ENCODE results near the gene SLC25A20.

The SLC25A20 gene

DNA sequence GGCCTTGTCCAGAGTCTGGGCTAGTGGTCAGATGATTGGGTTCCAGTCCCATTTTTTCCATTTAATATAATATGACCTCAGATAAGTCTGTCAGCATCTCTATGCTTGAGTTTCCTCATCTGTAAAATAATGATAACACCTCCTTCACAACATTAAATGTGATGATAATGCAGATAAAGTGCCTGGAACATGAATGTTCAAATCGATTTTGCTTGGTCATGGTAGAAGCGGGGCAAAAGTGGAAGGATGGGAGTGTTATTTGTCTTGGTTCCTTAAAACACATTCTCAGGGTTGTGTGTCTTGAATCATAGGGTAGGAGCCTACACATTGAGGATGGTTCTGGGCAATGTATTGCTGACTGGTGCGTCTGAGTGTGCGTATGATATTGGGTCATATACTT is 36.8 kb upstream of the SLC25A20 start:
- no peak for DNase-seq
- H3K4me3 ChIP-seq (ENCODE audit: low read depth, low read length): no peak overlapping the region
- TF ChIP-seq, protein P1, sequence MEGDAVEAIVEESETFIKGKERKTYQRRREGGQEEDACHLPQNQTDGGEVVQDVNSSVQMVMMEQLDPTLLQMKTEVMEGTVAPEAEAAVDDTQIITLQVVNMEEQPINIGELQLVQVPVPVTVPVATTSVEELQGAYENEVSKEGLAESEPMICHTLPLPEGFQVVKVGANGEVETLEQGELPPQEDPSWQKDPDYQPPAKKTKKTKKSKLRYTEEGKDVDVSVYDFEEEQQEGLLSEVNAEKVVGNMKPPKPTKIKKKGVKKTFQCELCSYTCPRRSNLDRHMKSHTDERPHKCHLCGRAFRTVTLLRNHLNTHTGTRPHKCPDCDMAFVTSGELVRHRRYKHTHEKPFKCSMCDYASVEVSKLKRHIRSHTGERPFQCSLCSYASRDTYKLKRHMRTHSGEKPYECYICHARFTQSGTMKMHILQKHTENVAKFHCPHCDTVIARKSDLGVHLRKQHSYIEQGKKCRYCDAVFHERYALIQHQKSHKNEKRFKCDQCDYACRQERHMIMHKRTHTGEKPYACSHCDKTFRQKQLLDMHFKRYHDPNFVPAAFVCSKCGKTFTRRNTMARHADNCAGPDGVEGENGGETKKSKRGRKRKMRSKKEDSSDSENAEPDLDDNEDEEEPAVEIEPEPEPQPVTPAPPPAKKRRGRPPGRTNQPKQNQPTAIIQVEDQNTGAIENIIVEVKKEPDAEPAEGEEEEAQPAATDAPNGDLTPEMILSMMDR (IDR thresholded peaks at IDR 0.05; ENCODE audit: low read depth, low read length, missing control alignments): no peak
- no peak overlapping the region for H3K27ac ChIP-seq
- H3K27me3 ChIP-seq (replicated peaks): no peaks in the 10 kb centered on the region
- peaks cover 14% of the 10 kb centered on the region for H3K36me3 ChIP-seq (replicated peaks)
- in situ Hi-C loops (cut with HindIII; ENCODE audit: low pct_ligation_motif_present, low sequenced_read_pairs): no loop called here

DNA sequence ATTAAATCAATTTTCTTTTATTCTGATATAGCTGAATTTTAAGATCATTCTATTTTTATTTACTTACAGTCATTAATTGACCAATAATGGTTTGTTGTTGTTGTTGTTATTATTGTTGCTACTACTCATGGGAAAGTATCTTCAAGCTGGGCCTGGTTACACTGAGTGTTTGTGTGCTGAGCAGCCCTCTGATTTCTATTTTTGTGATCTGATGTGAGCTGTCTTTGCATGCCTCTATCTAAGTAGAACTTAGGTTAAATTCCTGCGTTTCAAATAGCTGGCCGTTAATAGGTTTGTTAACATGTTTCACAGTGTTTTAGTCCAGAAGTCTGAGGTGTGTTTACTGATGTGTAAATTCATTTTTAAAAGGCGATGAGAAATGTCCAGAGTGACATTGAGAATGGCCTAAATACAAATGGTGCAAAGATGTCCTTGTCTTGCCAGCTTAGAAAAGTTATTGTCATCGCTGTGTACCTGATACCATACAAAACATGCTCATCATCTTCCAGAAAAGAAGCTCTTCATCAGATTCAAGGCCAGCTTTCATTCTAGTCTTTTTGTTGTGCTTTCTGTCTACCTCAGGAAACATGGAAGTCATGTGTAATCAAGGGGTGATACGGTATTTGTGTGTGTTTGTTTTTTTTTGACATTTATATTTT is 35.8 kb upstream of the SLC25A20 start:
- no peaks in the 10 kb centered on the region for H3K27me3 ChIP-seq (replicated peaks)
- H3K36me3 ChIP-seq (replicated peaks): peaks cover 14% of the 10 kb centered on the region
- no peak for DNase-seq
- in situ Hi-C loops (cut with HindIII; ENCODE audit: low pct_ligation_motif_present, low sequenced_read_pairs): no loop called here
- TF ChIP-seq, protein P1 (IDR thresholded peaks at IDR 0.05; ENCODE audit: low read depth, low read length, missing control alignments): no peak
- H3K4me3 ChIP-seq (ENCODE audit: low read depth, low read length): no peak overlapping the region
- H3K27ac ChIP-seq: no peak overlapping the region

DNA sequence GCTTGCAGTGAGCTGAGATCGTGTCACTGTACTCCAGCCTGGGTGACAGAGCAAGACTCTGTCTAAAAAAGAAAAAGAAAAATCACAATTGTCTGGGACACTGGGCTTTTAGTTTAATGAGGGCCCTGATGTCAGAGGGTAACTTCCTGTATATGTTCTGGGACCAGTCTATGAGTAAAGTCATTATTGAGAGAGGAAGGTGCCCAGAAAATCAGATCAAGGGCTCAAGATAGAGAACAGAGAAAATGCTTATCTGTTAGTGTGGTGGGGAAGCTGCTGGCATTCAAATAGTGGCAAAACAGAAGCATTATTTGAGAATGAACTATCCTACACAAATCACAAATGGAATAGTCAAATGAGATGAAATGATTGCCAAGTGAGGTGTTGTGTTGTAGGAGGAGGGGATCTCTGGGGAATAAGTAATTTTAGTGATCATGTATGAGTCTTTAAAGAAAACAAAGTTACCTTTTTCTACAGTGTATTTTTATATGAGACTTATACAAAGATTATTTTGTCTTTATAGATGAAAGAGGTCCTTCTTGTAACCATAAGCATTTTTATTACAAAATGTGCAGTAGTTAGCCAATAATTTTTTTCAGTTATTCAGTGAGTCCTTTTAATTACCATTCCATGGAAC is 33.4 kb upstream of the SLC25A20 start:
- H3K27ac ChIP-seq: no peak overlapping the region
- H3K27me3 ChIP-seq (replicated peaks): no peaks in the 10 kb centered on the region
- H3K36me3 ChIP-seq (replicated peaks): peaks cover 15% of the 10 kb centered on the region
- DNase-seq: no peak
- in situ Hi-C loops (cut with HindIII; ENCODE audit: low pct_ligation_motif_present, low sequenced_read_pairs): no loop called here
- H3K4me3 ChIP-seq (ENCODE audit: low read depth, low read length): no peak overlapping the region
- TF ChIP-seq, protein P1 (IDR thresholded peaks at IDR 0.05; ENCODE audit: low read depth, low read length, missing control alignments): no peak

DNA sequence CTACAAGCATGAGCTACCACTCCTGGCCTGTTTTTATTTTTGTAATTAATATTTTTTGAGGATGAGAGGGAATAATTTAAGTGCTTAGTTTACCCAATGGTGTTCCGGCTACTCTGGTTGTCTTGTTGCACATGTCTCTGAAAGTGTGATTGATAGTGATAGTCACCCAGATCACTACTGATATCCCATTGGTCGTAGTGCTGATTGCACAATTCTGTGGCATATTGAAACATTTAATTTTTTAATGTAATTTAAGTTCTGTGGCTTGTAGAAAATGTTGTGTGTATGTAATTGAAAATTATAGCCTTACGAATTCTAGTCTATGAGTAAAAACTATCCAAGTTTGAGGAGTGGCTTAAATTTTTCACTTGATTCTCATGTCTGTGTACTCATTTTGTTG is 31.9 kb upstream of the SLC25A20 start:
- in situ Hi-C loops (cut with HindIII; ENCODE audit: low pct_ligation_motif_present, low sequenced_read_pairs): no loop called here
- Histone ChIP-seq H3K4me3 (ENCODE audit: low read depth, low read length) (no peak overlapping the region), H3K36me3 (replicated peaks) (peaks cover 22% of the 10 kb centered on the region), H3K27ac (no peak overlapping the region), H3K27me3 (replicated peaks) (no peaks in the 10 kb centered on the region)
- TF ChIP-seq, protein P1 (IDR thresholded peaks at IDR 0.05; ENCODE audit: low read depth, low read length, missing control alignments): no peak
- no peak for DNase-seq

DNA sequence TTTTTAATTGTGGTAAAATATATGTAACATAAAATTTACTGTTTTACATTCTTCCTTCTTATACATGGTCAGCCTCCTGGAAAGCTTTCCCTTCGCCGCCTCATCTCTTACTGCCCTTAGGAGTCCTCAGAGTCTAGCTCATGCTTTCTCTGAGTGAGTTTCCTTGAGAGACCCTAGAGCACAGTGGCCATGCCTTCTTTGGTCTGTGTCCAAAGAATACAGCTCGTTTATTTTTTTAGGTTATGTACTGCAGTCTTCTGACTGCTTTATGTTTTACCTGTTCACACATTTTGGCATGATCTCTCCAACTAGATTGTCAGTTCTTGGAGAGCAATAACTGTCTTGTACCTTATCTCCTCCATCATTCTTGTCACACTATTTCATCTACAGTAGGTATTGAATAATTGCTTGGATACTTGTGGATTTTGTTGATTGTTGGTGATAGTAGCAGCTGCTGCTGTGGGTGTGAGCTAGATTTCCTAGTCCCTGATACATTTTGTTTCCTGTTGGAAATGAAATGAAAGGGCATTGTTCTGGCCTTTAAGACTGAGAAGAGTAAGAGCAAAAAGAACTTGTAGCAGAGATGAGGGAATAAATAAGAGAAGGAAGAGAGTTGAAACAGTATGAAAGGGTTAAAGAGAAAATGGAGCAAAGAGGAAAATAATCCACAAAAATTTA is 30.8 kb upstream of the SLC25A20 start:
- no peak overlapping the region for H3K4me3 ChIP-seq (ENCODE audit: low read depth, low read length)
- in situ Hi-C loops (cut with HindIII; ENCODE audit: low pct_ligation_motif_present, low sequenced_read_pairs): no loop called here
- DNase-seq: peak; percentile 22
- TF ChIP-seq, protein P1 (IDR thresholded peaks at IDR 0.05; ENCODE audit: low read depth, low read length, missing control alignments): no peak
- H3K27ac ChIP-seq: no peak overlapping the region
- no peaks in the 10 kb centered on the region for H3K27me3 ChIP-seq (replicated peaks)
- peaks cover 22% of the 10 kb centered on the region for H3K36me3 ChIP-seq (replicated peaks)
